MM.1S (cell line): Measurements from ENCODE around the gene EIF2S2.

Experiments
- DNase-seq: peaks from one replicate; pipeline ENCODE4 v3.0.0-alpha.2; 2015
- H2AFZ ChIP-seq: fragments of 300-600 bp; sonication (generic); 2 replicates; pipeline ENCODE4 v1.6.0; 2016; ENCODE audit warnings: antibody characterized with exemption, low read length
- H3F3A ChIP-seq: fragments of 300-600 bp; sonication (generic); 2 replicates; pipeline ENCODE4 v1.6.1; 2016; ENCODE audit warnings: mild to moderate bottlenecking, antibody characterized with exemption, low read length, moderate library complexity, mixed read lengths; ENCODE audit not compliant: insufficient read depth
- H3K27ac ChIP-seq: fragments of 300-600 bp; sonication (generic); 2 replicates; pipeline ENCODE4 v1.5.1; 2016; ENCODE audit warnings: mild to moderate bottlenecking, low read length
- H3K27me3 ChIP-seq: fragments of 300-600 bp; sonication (generic); replicated peaks from 2 replicates; pipeline ENCODE4 v1.6.0; 2016; ENCODE audit warnings: low read length; ENCODE audit not compliant: insufficient read depth
- H3K36me3 ChIP-seq: fragments of 300-600 bp; sonication (generic); replicated peaks from 2 replicates; pipeline ENCODE4 v1.6.1; 2016; ENCODE audit warnings: mild to moderate bottlenecking, low read length, mixed read lengths; ENCODE audit not compliant: insufficient read depth
- H3K4me1 ChIP-seq: fragments of 300-600 bp; sonication (generic); 2 replicates; pipeline ENCODE4 v1.6.1; 2016; ENCODE audit warnings: low read length, mixed read lengths
- H3K4me2 ChIP-seq: fragments of 300-600 bp; sonication (generic); 2 replicates; pipeline ENCODE4 v1.6.0; 2016; ENCODE audit warnings: low read depth, low read length
- H3K4me3 ChIP-seq: fragments of 300-600 bp; sonication (generic); 2 replicates; pipeline ENCODE4 v1.5.1; 2016; ENCODE audit warnings: low read length, mixed read lengths
- H3K79me2 ChIP-seq: fragments of 300-600 bp; sonication (generic); 2 replicates; pipeline ENCODE4 v1.6.1; 2016; ENCODE audit warnings: mixed run types, low read length, mixed read lengths
- H3K9ac ChIP-seq: fragments of 300-600 bp; sonication (generic); 2 replicates; pipeline ENCODE4 v1.6.1; 2016; ENCODE audit warnings: low read length, mixed read lengths
- H3K9me2 ChIP-seq: fragments of 300-600 bp; sonication (generic); replicated peaks from 2 replicates; pipeline ENCODE4 v1.6.1; 2016; ENCODE audit warnings: mild to moderate bottlenecking, low read length, mixed read lengths; ENCODE audit not compliant: insufficient read depth
- H3K9me3 ChIP-seq: fragments of 300-600 bp; sonication (generic); replicated peaks from 2 replicates; pipeline ENCODE4 v1.6.1; 2016; ENCODE audit warnings: mild to moderate bottlenecking, low read length, mixed read lengths; ENCODE audit not compliant: insufficient read depth
- H4K20me1 ChIP-seq: fragments of 300-600 bp; sonication (generic); 2 replicates; pipeline ENCODE4 v1.6.1; 2016; ENCODE audit warnings: mild to moderate bottlenecking, low read length, moderate library complexity, mixed read lengths; ENCODE audit not compliant: insufficient read depth
- CTCF ChIP-seq: fragments of 300-600 bp; sonication (generic); IDR thresholded peaks from 2 replicates; pipeline ENCODE4 v1.5.1; 2016; ENCODE audit warnings: antibody characterized with exemption, low read length, mixed read lengths
- EZH2 ChIP-seq: fragments of 300-600 bp; sonication (generic); optimal IDR thresholded peaks from 2 replicates; pipeline ENCODE3; 2017; ENCODE audit warnings: low read depth, mild to moderate bottlenecking, antibody characterized with exemption, low read length, mixed read lengths
- EZH2phosphoT487 ChIP-seq: fragments of 300-600 bp; sonication (generic); IDR thresholded peaks from 2 replicates; pipeline ENCODE4 v1.6.1; 2018; ENCODE audit warnings: antibody characterized with exemption, low read length

The EIF2S2 gene

GRCh38 chr20:34093895-34094294 is 18.1 kb downstream of the EIF2S2 start:
- Histone ChIP-seq H3K36me3 (peaks cover 47% of the 10 kb centered on the region), H3K4me2 (no peak overlapping the region)
- TF ChIP-seq CTCF (no peak), EZH2 (no peak), EZH2phosphoT487 (no peak)

GRCh38 chr20:34091637-34092200 is 20.3 kb downstream of the EIF2S2 start:
- peaks cover 87% of the 10 kb centered on the region for H3K79me2 ChIP-seq
- no peak for TF ChIP-seq EZH2phosphoT487
- no peak for TF ChIP-seq EZH2
- no peak for TF ChIP-seq CTCF
- H3K27me3 ChIP-seq, result no peaks in the 10 kb centered on the region
- no peak overlapping the region for H3K4me3 ChIP-seq
- no peak overlapping the region for H2AFZ ChIP-seq
- H3K27ac ChIP-seq, result no peak overlapping the region
- H4K20me1 ChIP-seq, result peaks cover 11% of the 10 kb centered on the region; the same call in 1 of the 2 replicates
- no peaks in the 10 kb centered on the region for H3K9me2 ChIP-seq
- peaks cover 42% of the 10 kb centered on the region for H3K36me3 ChIP-seq
- no peak for DNase-seq
- 0 out of 2 replicates have a peak, but pooled peaks cover 6% of the 10 kb centered on the region for H3K4me1 ChIP-seq
- H3K9ac ChIP-seq, result no peak overlapping the region
- no peak overlapping the region for H3K4me2 ChIP-seq
- H3F3A ChIP-seq, result peaks cover 72% of the 10 kb centered on the region
- no peaks in the 10 kb centered on the region for H3K9me3 ChIP-seq

More at GRCh38 chr20:34093895-34094294, 18.1 kb downstream of the EIF2S2 start:
- Histone ChIP-seq H3K4me3 (no peak overlapping the region), H3K9me3 (no peaks in the 10 kb centered on the region), H3K4me1 (0 out of 2 replicates have a peak, but pooled peaks cover 6% of the 10 kb centered on the region), H3F3A (peaks cover 65% of the 10 kb centered on the region), H3K9me2 (no peaks in the 10 kb centered on the region), H3K9ac (no peak overlapping the region), H3K79me2 (peaks cover 89% of the 10 kb centered on the region), H3K27me3 (no peaks in the 10 kb centered on the region), H4K20me1 (peaks cover 5% of the 10 kb centered on the region; the same call in 1 of the 2 replicates), H2AFZ (no peak overlapping the region), H3K27ac (no peak overlapping the region)
- no peak for DNase-seq

- Histone ChIP-seq H3K4me1 (0 out of 2 replicates have a peak, but pooled peaks cover 6% of the 10 kb centered on the region), H3K27ac (no peak overlapping the region), H3K4me2 (no peak overlapping the region), H3K27me3 (no peaks in the 10 kb centered on the region), H2AFZ (no peak overlapping the region), H3K36me3 (peaks cover 32% of the 10 kb centered on the region), H3K4me3 (no peak overlapping the region), H3K79me2 (peaks cover 87% of the 10 kb centered on the region), H3K9me3 (no peaks in the 10 kb centered on the region), H3K9me2 (no peaks in the 10 kb centered on the region), H3F3A (peaks cover 71% of the 10 kb centered on the region), H4K20me1 (peaks cover 11% of the 10 kb centered on the region; the same call in 1 of the 2 replicates), H3K9ac (no peak overlapping the region)
- TF ChIP-seq CTCF (no peak), EZH2phosphoT487 (no peak), EZH2 (no peak)
- DNase-seq, result no peak
These were observed 21.4 kb downstream of the EIF2S2 start for GRCh38 chr20:34090645-34091044.
